Neutrophil (primary cell): ENCODE measurements around the gene PPID.

Experiments
- H3K27ac ChIP-seq: fragments of 200-600 bp; sonication (generic); 2 replicates; pipeline ENCODE4 v1.5.1; 2016; ENCODE audit warnings: mild to moderate bottlenecking, moderate library complexity
- H3K27me3 ChIP-seq: fragments of 200-600 bp; sonication (generic); 2 replicates; pipeline ENCODE4 v1.6.0; 2016; ENCODE audit warnings: mild to moderate bottlenecking
- H3K36me3 ChIP-seq: fragments of 200-600 bp; sonication (generic); 2 replicates; pipeline ENCODE4 v1.5.1; 2017
- H3K4me1 ChIP-seq, 2 experiments: fragments of 200-600 bp in 1 of 2; sonication (generic) in 1 of 2; 1 replicate in 1 of 2; 2 replicates in 1 of 2; pipeline versions ENCODE4 v1.5.1 to v1.6.1; 2013 to 2016; ENCODE audit warnings: low read depth in 1 of 2, low read length in 1 of 2, mild to moderate bottlenecking in 1 of 2, moderate library complexity in 1 of 2; ENCODE audit not compliant: control insufficient read depth in 1 of 2, insufficient read depth in 1 of 2
- H3K4me3 ChIP-seq, 2 experiments: fragments of 200-600 bp in 1 of 2; sonication (generic) in 1 of 2; 1 replicate in 1 of 2; 2 replicates in 1 of 2; pipeline ENCODE4 v1.5.1; 2013 to 2016; ENCODE audit warnings: low read depth in 1 of 2, low read length in 1 of 2, mild to moderate bottlenecking in 1 of 2, moderate library complexity in 1 of 2
- H3K9me3 ChIP-seq: fragments of 200-600 bp; sonication (generic); 2 replicates; pipeline ENCODE4 v1.5.1; 2016
- CTCF ChIP-seq: fragments of 200-600 bp; sonication (generic); IDR thresholded peaks from 2 replicates; pipeline ENCODE4 v1.5.1; 2016; ENCODE audit warnings: antibody characterized with exemption

The PPID gene

GRCh38 chr4:158681629-158682028, 41.6 kb downstream of the PPID start:
- H3K36me3 ChIP-seq, result peaks cover 40% of the 10 kb centered on the region
- H3K4me3 ChIP-seq, result no peak overlapping the region
- H3K4me1 ChIP-seq, result no peaks in the 10 kb centered on the region
- no peaks in the 10 kb centered on the region for H3K27me3 ChIP-seq
- no peak for TF ChIP-seq CTCF
- H3K27ac ChIP-seq, result no peak overlapping the region
- H3K9me3 ChIP-seq, result no peaks in the 10 kb centered on the region

- no peak for TF ChIP-seq CTCF
- H3K4me3 ChIP-seq, result no peak overlapping the region
- H3K36me3 ChIP-seq, result peaks cover 18% of the 10 kb centered on the region
- no peaks in the 10 kb centered on the region for H3K9me3 ChIP-seq
- no peaks in the 10 kb centered on the region for H3K27me3 ChIP-seq
- H3K4me1 ChIP-seq, result no peaks in the 10 kb centered on the region
- no peak overlapping the region for H3K27ac ChIP-seq
Observed at GRCh38 chr4:158678767-158679166, 44.4 kb downstream of the PPID start.

- peaks cover 9% of the 10 kb centered on the region for H3K36me3 ChIP-seq
- peaks cover 14 to 15% of the 10 kb centered on the region in 2 experiments for H3K4me1 ChIP-seq
- no peaks in the 10 kb centered on the region for H3K27me3 ChIP-seq
- H3K9me3 ChIP-seq, result no peaks in the 10 kb centered on the region
- H3K27ac ChIP-seq, result no peak overlapping the region
- no peak overlapping the region for H3K4me3 ChIP-seq
- TF ChIP-seq CTCF, result no peak
Observed at GRCh38 chr4:158676076-158676475, 47.1 kb downstream of the PPID start.

- Histone ChIP-seq H3K9me3 (no peaks in the 10 kb centered on the region), H3K36me3 (no peaks in the 10 kb centered on the region)
Observed at GRCh38 chr4:158673633-158674032, 49.6 kb downstream of the PPID start.

GRCh38 chr4:158671915-158672806, 51.0 kb downstream of the PPID start, which contains the start of gene ETFDH:
TSS of gene ETFDH (plus strand) at chr4:158672296. CDS start at chr4:158672457, 161 bp downstream.
- H3K27ac ChIP-seq, result peak within 1 kb of the TSS; percentile 91
- peaks cover 28 to 29% of the 10 kb centered on the region in 2 experiments for H3K4me1 ChIP-seq
- H3K4me3 ChIP-seq, result peak within 1 kb of the TSS; percentile 68 to 90
- no peaks in the 10 kb centered on the region for H3K36me3 ChIP-seq
- no peaks in the 10 kb centered on the region for H3K27me3 ChIP-seq
- no peaks in the 10 kb centered on the region for H3K9me3 ChIP-seq
- peak; percentile 75 for TF ChIP-seq CTCF

More at GRCh38 chr4:158673633-158674032, 49.6 kb downstream of the PPID start:
- Histone ChIP-seq H3K4me3 (no peak overlapping the region), H3K27me3 (no peaks in the 10 kb centered on the region), H3K4me1 (peaks cover 19 to 20% of the 10 kb centered on the region in 2 experiments), H3K27ac (no peak overlapping the region)
- TF ChIP-seq CTCF, result no peak
